ENCODE measurements around the gene MYG1. TPM values are rescaled to one million over a fixed set of nuclear protein-coding genes. Genes with fewer than 3 reads are reported as not detected.

Gene MYG1
- total RNA-seq, 2 donors from 2014 or later = 25.4 to 25.7 TPM

- H3K4me1 ChIP-seq = peaks cover 43% of the 10 kb centered on the region
- no peaks in the 10 kb centered on the region for H3K9me3 ChIP-seq
- H3K27ac ChIP-seq = peak overlapping the region in 2 of 4 donors; percentile 74 to 76
- no peak for TF ChIP-seq CTCF (IDR thresholded peaks at IDR 0.05)
- TF ChIP-seq POLR2A (IDR thresholded peaks at IDR 0.05) = no peak
- intact Hi-C loops (cut with DNase I) = no loop called here
- peak overlapping the region; percentile 48 to 85 for H3K4me3 ChIP-seq
- H3K27me3 ChIP-seq = no peaks in the 10 kb centered on the region
- ATAC-seq (no peak), DNase-seq (no peak)
- 1 to 5% methylated on average over 10 to 12 of the region's 12 CpGs for WGBS, 2 donors
- peaks cover 0 to 9% of the 10 kb centered on the region in 2 donors for H3K36me3 ChIP-seq (replicated peaks in 1 of 2; ENCODE audit: insufficient read depth in 1 of 2, low read depth in 2 of 2)
These were observed 692 bp downstream of the MYG1 start for GRCh38 chr12:53300187-53300586.

- Histone ChIP-seq H3K4me1 (peaks cover 24% of the 10 kb centered on the region), H3K9me3 (no peaks in the 10 kb centered on the region), H3K4me3 (no peak overlapping the region), H3K27ac (no peak overlapping the region), H3K27me3 (no peaks in the 10 kb centered on the region), H3K36me3 (replicated peaks in 1 of 2; ENCODE audit: insufficient read depth in 1 of 2, low read depth in 2 of 2) (peaks cover 0 to 25% of the 10 kb centered on the region in 2 donors)
- intact Hi-C loops (cut with DNase I) = no loop called here
- ATAC-seq (no peak), DNase-seq (no peak)
- 78% methylated on average over 5 of the region's 5 CpGs; no CpG with 5 or more reads in 1 of the 2 donors for WGBS, 2 donors
- TF ChIP-seq POLR2A (IDR thresholded peaks at IDR 0.05) = no peak
- TF ChIP-seq CTCF (IDR thresholded peaks at IDR 0.05) = no peak
These were observed 3.4 kb downstream of the MYG1 start for GRCh38 chr12:53302903-53303302.

- Histone ChIP-seq H3K27ac (no peak overlapping the region), H3K9me3 (no peaks in the 10 kb centered on the region), H3K36me3 (replicated peaks in 1 of 2; ENCODE audit: insufficient read depth in 1 of 2, low read depth in 2 of 2) (peaks cover 0 to 36% of the 10 kb centered on the region in 2 donors), H3K4me3 (no peak overlapping the region), H3K4me1 (no peaks in the 10 kb centered on the region), H3K27me3 (no peaks in the 10 kb centered on the region)
- WGBS, 2 donors = 93 to 94% methylated on average over 10 of the region's 10 CpGs
- DNase-seq (no peak), ATAC-seq (no peak)
- intact Hi-C loops (cut with DNase I) = no loop called here
- TF ChIP-seq POLR2A (IDR thresholded peaks at IDR 0.05) = no peak
- TF ChIP-seq CTCF (IDR thresholded peaks at IDR 0.05) = no peak
These were observed 7.3 kb downstream of the MYG1 start for GRCh38 chr12:53306826-53307225.

- no peaks in the 10 kb centered on the region for H3K9me3 ChIP-seq
- WGBS, 2 donors = 44 to 73% methylated on average over 4 of the region's 4 CpGs
- H3K4me1 ChIP-seq = no peaks in the 10 kb centered on the region
These were observed 8.8 kb downstream of the MYG1 start for GRCh38 chr12:53308276-53308675.

More at GRCh38 chr12:53308276-53308675, 8.8 kb downstream of the MYG1 start:
- TF ChIP-seq POLR2A (IDR thresholded peaks at IDR 0.05) = no peak
- no peak for TF ChIP-seq CTCF (IDR thresholded peaks at IDR 0.05)
- no peak overlapping the region for H3K27ac ChIP-seq
- DNase-seq (no peak), ATAC-seq (no peak)
- no peak overlapping the region for H3K4me3 ChIP-seq
- H3K36me3 ChIP-seq (replicated peaks in 1 of 2; ENCODE audit: insufficient read depth in 1 of 2, low read depth in 2 of 2) = peaks cover 0 to 31% of the 10 kb centered on the region in 2 donors
- intact Hi-C loops (cut with DNase I) = no loop called here
- no peaks in the 10 kb centered on the region for H3K27me3 ChIP-seq
